Activated CD4-positive, CD25-positive, alpha-beta regulatory T cell treated with anti-CD3 and anti-CD28 coated beads, Interleukin-2, amount 50 U/mL, for 16 hours (primary cell): ENCODE data around the gene CTNNBL1.

Experiments used
- DNase-seq: peaks from one replicate; pipeline ENCODE4 v3.0.0-alpha.2; 2020; ENCODE audit warnings: low read depth, low spot score

The CTNNBL1 gene

DNA sequence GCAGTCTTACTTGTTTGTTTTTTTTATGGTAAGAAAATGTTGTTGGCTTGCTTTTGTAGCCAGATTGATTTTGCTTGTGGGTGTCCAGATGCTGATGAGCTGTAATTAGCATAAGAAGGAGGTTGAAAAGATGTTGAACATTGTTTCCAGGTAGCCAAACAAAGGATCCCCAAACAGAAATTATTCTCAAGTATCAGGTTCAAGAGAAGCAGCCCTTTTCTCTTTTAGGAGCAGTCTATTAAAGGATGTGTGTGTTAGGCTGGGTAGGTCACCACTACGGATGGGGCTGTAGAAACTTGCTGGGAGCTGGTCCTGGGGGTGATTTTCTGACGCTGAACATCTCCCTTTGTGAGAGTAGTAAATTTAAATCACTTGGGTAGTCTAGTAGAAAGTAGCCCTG lies 122.2 kb downstream of the CTNNBL1 start:
- no peak for DNase-seq

DNA sequence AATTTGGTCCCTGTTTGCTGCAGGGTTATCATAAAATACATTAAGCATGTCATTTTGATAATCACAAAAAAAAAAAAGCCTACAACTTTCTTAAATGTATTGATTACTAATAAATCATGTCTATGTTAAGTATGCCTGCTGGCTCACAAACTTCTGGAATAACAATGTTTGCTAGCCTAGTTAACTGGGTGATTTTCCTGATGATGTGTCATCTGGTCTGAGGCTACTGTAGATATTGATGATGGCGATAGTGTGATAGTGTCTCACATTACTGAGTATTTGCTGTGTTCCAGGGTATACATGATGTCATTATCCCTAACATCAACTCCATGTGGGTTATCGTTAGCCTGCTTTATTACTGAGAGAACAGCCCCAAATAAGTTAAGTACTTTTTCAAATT lies 122.9 kb downstream of the CTNNBL1 start:
- DNase-seq: no peak

DNA sequence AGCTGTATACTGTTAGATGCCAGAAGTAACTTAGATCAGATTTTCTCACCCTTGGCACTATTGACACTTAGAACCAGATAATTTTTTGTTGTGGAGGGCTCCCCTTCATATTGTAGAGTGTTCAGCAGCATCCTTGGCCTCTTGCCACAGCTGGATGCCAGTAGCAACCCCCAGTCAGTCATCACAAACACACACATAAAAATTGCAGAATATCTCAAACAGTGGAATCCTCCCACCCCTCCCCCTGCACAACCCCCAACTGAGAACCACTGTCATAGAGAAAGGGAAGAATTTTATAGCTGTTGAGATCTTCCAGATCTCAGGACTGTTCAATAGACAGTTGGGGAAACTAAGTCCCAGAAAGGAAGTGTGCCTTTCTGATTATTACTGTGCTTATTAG lies 127.9 kb downstream of the CTNNBL1 start:
- DNase-seq: no peak

DNA sequence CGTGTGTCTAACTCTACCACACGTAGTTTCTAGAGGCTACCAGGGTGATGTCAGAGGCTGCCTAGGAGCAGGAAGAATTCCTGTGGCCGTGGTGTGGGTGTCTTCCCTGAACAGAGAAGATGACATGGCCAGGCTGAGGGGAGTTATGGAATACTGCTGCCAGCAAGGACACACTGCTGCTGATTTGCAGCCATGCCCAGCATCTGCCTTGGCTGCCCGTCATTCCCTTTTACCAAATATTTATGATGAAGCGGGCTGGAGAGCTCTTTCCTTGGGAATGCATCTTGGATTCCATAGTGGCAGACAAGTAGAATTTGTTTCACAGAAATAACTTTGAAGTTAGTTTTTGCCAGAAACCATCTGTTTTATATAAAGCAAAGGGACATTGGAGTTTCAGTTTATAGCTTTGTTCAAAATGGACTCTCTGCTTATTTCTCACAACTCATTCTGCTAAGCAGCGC lies 128.3 kb downstream of the CTNNBL1 start:
- no peak for DNase-seq

DNA sequence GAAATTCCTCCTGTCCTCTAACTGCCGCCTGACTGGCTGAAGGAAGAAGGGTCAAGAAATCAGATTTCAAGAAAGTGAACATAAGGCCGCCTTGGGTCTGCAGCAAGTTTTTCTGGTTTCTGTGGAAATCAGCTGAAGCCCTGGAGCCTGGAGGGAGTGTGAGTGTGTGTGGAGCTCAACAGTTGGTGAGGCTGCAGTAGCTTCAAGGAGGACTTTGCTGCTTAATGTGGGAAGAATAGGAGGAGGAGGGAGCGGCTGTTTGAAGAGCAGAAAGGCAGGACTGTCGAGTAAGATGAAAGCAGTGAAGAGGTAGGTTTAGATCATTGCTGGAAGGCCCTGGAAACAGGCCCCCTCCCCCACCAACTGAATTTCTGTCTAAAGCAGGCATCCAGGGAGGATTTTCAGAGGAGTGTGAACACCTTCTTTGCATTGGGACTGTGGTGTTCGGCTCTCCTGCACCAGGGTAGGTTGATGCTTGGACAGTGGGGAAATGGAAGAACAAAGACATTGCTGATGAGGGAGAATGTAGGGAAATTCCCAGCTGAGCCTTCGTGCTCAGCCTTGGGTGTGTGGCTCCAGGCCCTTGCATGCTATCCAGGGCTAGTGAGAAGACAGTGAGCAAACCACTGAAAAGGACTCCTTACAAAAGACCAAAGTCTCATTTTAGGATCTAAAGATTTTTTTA lies 129.6 kb downstream of the CTNNBL1 start:
- no peak for DNase-seq

DNA sequence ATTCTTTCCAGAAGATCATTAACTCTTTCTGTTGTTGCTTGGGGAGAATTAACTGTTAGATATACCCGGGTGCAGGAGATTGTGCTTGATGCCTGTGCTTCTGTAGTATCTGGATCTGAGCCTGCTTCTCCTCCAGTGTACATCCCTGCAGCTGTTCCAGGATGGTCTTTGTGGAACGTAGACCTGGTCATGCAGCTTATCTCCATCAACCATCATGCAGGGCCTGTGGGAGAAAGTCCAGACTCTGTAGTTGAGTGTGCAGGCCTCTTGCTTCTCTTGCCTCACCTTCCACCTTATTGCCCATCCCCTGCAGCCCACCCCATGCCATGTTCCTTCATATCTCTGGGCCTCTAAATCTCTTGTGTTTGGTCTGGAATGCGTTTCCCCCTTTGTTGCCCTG lies 133.8 kb downstream of the CTNNBL1 start:
- DNase-seq: no peak

DNA sequence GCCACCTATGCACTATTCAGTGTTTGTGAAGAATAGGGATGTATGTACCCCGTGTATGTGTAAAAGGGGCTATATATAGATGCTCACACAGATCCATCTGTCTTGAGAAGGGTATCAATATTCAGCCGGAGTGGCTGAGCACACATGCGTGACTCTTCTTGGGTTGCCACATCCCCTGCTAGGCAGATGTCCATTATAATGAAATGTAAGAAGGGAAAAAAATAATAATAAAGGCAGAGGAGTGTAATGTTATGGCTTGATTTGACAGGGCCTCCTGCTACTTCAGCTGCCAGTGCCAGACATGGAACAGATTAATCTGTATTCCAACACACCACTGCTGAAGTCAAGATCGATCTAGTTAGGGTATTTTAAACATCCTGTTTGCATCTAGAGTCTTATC lies 134.9 kb downstream of the CTNNBL1 start:
- DNase-seq: no peak

DNA sequence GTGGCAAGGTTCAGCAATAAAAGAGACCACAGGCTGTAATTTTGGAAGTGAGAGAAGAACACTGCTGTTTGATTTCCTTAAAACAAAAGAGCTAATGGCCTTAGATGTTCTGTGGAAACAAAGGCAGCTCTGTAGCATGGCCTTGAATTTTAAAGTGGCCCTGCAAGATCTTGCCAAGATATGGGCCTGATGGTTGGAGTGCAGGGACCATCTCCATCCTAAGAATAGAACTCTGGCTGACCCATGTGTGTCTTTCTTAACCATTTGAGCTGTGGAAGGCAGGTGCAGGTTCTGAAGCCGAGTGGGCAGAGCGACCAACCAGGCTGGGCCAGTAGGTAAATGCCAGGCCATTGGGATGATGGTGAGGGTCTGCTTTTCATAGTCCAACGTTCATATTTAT lies 135.3 kb downstream of the CTNNBL1 start:
- no peak for DNase-seq

DNA sequence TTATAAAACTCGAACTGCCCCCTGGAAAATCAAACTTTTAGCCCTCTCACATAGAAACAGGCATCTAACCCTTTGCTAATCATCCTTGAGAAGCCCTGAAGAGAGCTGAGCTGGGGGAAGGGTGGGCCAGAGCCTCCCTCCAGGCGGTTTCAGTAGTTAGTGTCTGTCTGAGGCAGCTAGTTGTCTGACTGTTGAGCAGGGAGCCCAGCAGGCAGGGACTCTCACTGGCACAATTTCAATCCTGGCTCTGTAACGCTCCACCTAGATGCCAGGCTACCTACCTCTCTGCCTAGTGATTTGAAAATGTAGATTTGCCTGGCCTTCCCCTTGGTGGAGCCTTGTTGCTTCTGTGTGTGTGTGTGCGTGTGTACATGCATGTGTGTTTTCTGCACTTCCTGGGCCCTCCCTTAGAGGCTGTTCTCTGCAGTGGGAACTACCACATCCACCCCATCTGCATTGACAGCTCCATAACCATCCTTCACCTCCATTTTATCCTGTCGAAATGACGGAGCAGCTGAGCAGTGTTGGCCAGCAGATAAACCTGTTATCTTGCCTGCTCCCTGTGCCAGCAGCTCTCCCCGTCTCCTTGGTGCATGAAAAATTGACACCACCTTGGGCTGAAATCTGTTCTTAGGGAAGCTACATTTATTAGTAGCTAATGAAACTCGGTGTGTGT lies 139.5 kb downstream of the CTNNBL1 start:
- DNase-seq: no peak

DNA sequence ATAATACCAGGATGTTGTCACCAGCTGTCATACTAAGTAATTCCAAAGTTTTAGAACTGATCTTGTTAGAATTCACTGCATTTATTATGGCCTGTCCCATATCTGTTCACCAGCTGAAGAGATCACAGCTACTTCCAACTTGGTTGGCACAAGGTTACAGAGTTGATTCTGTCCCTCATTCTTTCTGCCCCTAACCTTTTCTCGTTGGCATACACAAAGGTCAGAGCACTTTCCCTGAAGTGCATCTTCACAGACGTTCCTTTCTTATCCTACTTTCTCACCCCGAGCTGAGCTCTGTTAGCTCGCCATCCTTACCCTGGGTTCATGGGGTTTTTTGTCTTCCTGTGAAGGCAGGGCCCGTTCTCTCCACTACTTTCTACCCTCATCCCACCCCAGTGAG lies 143.1 kb downstream of the CTNNBL1 start:
- no peak for DNase-seq

DNA sequence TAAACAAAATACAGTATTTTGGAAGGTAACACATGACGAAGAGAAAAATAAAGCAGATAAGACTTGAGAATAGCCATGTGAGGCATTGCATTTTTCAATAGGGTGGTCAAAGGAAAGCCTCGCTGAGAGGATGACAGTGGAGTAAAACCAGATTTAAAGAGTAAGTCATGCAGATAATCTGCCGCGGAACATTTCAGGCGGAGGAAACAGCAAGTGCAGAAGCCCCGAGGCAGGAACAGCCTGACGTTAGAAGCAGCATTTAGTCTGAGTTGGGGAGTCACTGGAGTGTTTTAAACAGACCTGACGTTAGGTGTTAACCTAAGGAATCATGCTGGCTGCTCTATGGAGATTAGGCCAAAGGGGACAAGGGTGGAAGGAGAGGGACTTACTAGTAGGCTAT lies 144.1 kb downstream of the CTNNBL1 start:
- DNase-seq: no peak

DNA sequence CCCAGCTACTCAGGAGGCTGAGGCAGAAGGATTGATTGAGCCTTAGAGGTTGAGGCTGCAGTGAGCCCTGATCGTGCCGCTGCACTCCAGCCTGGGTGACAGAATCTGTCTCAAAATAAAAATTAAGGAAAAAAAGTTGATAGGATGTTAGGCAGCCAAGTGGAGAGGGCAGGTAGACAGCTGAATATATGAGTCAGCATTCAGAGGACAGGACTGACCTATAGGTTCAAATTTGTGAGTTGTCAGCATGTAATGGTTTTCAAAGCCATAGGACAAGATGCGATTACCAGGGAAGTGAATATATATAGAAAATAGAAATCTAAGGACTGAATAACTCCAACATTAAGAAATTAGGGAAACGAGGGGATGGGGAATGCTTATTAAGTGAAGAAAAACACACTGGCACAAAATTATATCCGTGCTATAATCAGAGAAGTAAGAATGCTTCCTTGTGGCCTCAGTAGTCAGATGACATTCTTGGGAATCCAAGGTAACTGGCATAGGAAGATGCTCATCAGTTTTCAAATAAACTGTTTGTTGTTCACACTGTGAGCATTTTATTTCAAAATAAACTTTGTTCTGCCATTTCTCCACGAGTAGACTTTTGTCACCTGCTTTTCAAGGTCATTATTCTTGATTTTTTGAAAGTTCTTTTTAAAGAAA lies 145.1 kb downstream of the CTNNBL1 start:
- DNase-seq: no peak

DNA sequence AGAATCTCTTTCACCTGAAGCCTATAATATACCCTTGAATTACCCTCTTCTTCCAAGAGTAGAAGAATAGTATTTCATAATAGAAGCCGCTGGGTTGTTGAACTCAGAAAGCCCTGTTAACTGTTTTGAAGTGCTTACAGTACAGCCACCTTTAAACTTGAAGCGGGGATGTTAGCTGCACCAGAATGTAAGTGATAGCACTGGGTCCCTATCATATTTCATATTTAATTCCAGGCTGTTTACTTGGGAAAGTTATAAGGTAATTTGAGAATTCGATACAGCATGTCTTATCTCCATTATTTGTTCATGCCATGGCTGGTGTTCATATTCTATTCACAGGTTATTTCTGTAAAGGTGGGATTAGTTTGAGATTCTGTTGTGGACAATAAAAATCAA lies 145.6 kb downstream of the CTNNBL1 start:
- DNase-seq: no peak

DNA sequence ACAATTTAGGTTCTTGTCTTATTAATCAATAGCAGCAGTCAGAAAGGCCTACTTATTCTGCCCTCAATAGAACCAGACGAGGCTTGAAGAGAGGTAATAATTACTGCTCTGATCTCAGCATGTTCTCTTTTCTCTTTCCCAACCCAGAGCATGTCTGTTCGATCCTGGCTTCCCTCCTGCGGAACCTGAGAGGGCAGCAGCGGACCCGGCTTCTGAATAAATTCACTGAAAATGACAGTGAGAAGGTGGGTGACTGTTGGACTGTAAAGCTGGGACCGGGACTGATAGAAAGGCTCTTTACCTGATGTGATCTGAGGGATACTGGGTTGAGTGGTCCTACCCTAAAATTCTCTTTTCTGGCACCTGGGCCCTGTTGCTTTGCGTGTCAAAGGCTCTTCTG lies 146.1 kb downstream of the CTNNBL1 start:
- no peak for DNase-seq

DNA sequence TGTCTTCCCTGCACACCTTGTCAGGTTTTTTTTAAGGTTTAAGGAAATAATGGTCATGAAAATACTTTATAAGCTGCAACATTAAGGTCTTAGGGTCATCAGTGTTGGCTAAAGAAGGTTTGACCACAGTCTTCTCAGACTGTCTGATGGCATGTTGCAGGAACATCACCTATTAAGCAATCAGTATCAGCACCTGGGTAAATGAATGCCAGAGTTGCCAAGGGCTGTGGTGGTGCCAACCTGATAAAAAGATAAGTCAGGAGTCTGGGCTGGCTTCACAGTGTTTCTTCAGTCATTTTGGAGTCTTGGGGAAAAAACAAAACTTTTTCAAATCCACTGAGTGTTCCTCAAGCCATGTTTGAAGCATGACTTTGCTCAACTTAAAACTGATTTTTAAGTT lies 147.6 kb downstream of the CTNNBL1 start:
- no peak for DNase-seq

DNA sequence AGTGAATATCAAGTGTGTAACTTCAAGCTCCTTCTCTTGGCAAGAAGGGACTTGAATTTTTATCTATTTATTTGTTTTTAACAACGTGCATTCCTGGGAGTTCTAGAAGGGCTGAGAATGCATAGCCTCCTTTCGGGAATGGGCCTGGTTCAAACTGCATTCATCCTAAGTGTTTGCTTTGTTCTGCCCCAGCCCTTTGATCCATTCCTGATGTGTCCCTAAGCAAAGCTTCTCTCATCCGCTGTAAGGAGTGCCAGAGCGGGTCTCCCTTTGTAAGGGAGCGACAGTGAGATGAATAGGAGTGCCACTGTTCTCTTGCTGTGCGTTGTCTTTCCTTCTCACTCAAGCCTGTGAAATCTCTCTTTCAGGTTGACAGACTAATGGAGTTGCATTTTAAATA lies 148.1 kb downstream of the CTNNBL1 start:
- DNase-seq: no peak

DNA sequence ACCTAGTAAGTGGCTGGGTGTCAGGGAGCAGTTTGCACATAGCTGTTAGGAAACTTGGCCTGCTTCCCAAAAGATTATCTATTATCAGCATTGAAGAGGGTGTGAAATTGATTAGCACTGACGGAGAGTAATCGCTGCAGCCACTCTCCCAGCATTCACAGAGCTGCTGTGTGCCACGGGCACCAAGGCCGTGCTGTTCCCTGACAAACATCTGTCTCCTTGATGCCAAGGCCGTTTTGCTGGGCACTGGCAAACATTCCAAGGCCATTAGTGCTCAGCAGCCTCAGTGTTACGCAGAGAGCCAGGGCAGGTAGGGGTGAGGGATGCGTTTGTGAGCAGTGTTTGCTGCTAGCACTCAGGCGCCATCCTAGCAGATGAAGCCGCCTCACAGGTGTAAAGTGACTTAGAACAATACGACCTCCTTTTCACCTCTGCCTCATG lies 151.4 kb downstream of the CTNNBL1 start:
- no peak for DNase-seq

DNA sequence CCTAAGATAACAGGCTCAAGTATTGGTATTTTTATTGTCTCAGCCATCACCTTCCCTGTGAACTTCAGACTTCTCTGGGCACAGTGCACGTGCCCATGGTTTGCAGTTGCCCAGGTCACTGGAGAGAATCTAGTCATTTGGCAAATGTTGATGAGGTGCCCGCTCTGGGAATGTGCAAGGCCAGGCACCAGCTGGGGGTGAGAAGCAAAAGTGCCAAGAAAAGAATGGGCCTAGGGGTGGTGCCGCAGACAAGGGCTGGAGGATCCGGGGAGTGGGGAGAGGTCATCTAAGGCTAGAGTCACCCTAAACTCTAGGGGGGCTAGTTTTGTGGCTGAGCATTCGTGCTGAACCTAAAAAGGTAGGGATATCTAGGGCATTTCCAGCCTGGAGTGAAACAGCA lies 152.0 kb downstream of the CTNNBL1 start:
- no peak for DNase-seq

DNA sequence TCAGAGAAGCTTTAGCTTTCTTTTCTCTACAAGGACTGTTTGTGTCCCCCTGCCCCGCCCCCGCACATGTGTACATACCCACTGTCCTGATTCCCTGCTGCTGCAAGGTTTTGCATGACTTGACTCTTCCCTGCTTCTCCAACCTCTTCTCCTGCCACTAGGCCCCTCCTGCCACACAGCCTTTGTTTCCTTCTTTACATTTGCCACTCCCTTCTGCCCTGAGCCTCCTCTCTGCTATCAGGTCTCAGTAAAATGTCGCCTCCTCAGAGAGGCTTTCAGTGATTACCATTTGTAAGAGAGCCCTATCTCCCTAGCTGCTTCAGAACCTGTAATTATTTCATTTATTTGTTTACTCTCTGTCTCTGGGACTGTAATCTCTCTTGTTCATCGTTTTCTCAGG lies 152.7 kb downstream of the CTNNBL1 start:
- no peak for DNase-seq

DNA sequence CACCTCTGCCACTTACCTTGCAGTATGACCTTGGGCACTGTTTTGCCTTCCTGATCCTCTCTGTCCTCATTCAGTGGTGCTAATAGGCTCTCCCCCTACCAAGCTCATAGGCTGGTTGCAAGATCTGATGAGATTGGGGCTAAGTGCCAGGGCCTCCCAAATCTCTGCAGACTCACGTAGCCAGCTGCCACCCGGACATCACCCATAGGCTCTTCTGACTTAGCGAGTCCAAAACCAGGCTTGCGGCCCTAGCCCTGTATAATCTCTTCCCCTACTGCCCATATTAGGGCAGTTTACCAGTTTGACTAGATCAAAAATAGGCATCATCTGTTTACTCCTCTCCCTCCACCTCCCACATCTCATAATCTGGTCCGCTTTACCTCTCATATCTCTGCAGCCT lies 154.9 kb downstream of the CTNNBL1 start:
- DNase-seq: no peak

DNA sequence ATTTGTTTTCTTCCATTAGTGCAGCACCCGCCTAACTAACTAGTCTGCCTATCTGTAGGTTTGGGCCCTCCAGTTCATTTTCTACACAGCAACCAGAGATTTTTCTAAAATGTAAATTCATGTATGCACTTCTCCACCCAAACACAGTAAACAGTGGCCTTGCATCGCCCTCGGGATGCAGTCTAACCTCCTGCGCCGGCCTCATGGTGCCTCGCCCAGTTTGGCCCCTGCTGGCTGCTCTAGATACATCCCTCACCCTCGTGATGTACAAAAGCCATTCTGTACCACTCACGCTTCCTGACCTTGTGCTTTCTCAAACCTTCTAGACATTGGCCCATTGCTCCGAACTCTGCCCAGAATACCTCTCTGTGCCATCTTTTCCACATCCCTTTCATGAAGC lies 155.3 kb downstream of the CTNNBL1 start:
- DNase-seq: no peak

DNA sequence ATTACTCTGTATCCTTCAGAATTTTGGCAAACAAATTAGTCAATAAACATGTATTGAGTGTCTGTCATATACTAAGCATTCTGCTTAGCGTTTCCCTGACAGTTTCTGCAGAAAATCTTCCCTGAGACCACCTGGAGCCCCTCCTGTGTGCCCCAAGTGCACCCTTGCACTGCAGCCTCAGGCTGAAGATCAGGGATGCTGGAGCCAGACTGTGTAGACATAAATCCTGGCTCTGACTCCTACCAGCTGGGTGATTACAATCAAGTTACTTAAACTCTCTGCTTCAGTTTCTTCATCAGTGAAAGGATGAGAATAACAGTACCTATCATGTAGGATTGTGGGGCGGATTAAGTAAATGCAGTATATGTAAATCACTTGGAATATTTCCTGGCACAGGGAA lies 155.7 kb downstream of the CTNNBL1 start:
- no peak for DNase-seq

DNA sequence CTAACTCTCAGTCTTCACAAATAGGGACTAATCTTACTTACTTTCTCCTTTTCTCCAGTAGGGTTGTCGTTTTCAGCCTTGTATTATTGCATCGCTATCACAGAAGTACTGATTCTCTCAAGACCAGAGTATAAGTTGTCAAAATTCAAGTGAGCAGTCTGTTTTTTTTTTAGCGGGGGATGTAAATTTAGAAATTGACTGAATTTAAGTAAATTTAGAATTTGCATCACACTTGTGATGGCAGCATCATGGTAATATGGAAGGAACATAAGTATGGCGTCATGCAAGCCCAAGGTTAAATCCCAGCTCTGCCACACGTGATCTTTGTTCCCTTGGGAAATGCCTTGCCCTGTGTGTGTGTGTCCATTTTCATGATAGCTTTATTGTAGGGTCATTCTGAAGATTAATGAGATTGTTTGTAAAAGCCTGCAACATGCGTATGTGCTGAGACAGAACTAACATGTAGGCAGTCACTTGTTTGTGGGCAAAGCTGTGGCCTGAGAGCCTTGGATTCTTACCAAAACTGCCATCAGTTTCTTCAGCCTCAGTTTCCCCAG lies 156.3 kb downstream of the CTNNBL1 start:
- DNase-seq: no peak
